Motor neuron (in vitro differentiated cells): Measurements from ENCODE around the gene HEXIM1. TPM values are rescaled to one million over a fixed set of nuclear protein-coding genes. Genes with fewer than 3 reads are reported as not detected.
A peak's percentile ranks its signal among the peaks of the same experiment; 100 is the strongest.

Source experiments
- ATAC-seq, 8 experiments: fragments of 200-7000 bp; cut with Tn5 transposase; replicated peaks in 6 of 8; 2 replicates each; pipeline ENCODE4 v1.8.0; 2021; ENCODE audit warnings: mild to moderate bottlenecking in 8 of 8, moderate library complexity in 8 of 8
- H3K27ac ChIP-seq, 2 donors: fragments of 250-450 bp; sonication (Bioruptor Pico); 2 replicates each; pipeline ENCODE4 v1.9.0; 2021; ENCODE audit warnings: antibody characterized with exemption in 2 of 2, mild to moderate bottlenecking in 2 of 2, moderate library complexity in 1 of 2
- H3K4me1 ChIP-seq, 2 donors: fragments of 250-450 bp; sonication (Bioruptor Pico); replicated peaks in 1 of 2; 2 replicates each; pipeline ENCODE4 v1.6.1; 2021; ENCODE audit warnings: antibody characterized with exemption in 2 of 2, mild to moderate bottlenecking in 2 of 2, moderate library complexity in 1 of 2
- H3K4me3 ChIP-seq, 5 donors: fragments of 250-450 bp; sonication (Bioruptor Pico); 2 replicates each; pipeline ENCODE4 v1.9.0; 2021; ENCODE audit warnings: antibody characterized with exemption in 5 of 5, mild to moderate bottlenecking in 5 of 5, moderate library complexity in 4 of 5
- WGBS, 10 experiments: fragments of 450-650 bp; shearing (Covaris generic); methylation state at CpG; one replicate each; pipeline ENCODE4 v1.0.0; 2022; 5-methylcytosine and 5-hydroxymethylcytosine counted together
- in situ Hi-C, 9 experiments: fragments of 400-800 bp; cut with MboI; loops; one replicate each; pipeline ENCODE4 v1.15.0; 2021; ENCODE audit warnings: low sequenced_read_pairs in 9 of 9, low pct_unique_long_range_greater_than_20kb in 2 of 9; ENCODE audit not compliant: unreplicated experiment in 9 of 9
- total RNA-seq, 8 experiments: library from RNA; unstranded; fragments of 300-600 nt; gene quantifications; 2 replicates each; pipeline versions ENCODE4 v1.2.3 to v1.2.4, GENCODE V29; 2022

Gene HEXIM1
- total RNA-seq, 8 experiments from 2014 or later, result 10.6 to 49.8 (median 23.0) TPM

DNA sequence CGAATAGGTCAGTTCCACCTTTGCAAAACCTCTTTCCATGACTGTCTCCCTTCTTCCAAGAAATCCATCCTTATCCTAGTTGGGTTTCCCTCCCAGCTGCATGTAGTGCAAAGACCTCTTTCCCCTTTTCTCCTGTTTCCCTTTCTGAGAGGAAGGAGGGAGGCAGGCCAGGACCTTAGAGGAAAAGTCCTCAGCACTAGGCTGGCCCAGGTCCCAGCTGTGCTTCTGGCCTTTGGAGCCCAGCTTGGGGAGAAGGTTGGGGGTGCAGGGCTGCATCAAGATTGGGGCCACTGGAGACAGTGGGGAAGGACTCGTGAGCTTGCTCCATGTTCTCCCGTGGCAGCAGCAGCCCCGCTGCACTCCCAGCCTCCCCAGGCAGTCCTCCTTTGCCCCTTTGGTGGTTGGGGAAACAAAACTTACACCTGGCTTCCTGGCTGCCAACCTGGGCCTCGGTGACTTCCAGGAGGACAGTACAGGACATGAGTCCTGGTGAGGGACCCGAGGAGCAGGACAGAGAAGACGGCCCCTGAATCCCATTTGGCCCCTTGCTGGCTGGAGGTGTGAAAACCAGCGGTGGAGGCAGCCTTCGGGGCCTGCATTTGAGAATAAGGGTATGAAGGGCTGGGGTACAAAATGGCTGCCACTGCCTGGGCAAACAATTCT lies 13.9 kb downstream of the HEXIM1 start:
- peak overlapping the region; percentile 20 to 34 (median 31) for H3K4me3 ChIP-seq
- H3K4me1 ChIP-seq, result peaks cover 6 to 10% of the 10 kb centered on the region in 2 donors
- 0 to 72% (median 31%) methylated on average over 1 to 7 of the region's 9 CpGs; no CpG with 5 or more reads in 6 of the 10 experiments for WGBS, 10 experiments
- H3K27ac ChIP-seq, result peak overlapping the region; percentile 75 to 81
- in situ Hi-C loops, result no loop called here
- ATAC-seq, result no peak

- no peak overlapping the region for H3K4me3 ChIP-seq
- in situ Hi-C loops, result no loop called here
- 57 to 100% (median 89%) methylated on average over 1 to 5 of the region's 7 CpGs; no CpG with 5 or more reads in 4 of the 10 experiments for WGBS, 10 experiments
- ATAC-seq, result no peak
- no peak overlapping the region for H3K27ac ChIP-seq
- peaks cover 6 to 10% of the 10 kb centered on the region in 2 donors for H3K4me1 ChIP-seq
These were observed 16.5 kb downstream of the HEXIM1 start for GRCh38 chr17:45164734-45165269.

DNA sequence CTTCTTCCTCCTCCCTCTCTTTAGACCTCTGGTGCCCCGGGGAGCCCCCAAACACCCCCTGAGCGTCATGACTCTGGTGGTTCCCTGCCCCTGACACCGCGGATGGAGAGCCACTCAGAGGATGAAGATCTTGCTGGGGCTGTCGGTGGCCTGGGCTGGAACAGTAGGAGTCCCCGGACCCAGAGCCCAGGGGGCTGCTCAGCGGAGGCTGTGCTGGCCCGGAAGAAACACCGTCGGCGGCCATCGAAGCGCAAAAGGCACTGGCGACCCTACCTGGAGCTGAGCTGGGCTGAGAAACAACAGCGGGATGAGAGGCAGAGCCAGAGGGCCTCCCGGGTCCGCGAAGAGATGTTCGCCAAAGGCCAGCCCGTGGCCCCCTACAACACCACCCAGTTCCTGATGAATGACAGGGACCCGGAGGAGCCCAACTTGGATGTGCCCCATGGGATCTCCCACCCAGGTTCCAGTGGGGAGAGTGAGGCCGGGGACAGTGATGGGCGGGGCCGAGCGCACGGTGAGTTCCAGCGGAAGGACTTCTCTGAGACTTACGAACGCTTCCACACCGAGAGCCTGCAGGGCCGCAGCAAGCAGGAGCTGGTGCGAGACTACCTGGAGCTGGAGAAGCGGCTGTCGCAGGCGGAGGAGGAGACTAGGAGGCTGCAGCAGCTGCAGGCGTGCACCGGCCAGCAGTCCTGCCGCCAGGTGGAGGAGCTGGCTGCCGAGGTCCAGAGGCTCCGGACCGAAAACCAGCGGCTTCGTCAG lies 20.9 kb downstream of the HEXIM1 start:
- 92 to 100% (median 98%) methylated on average over 2 to 5 of the region's 43 CpGs; no CpG with 5 or more reads in 6 of the 10 experiments for WGBS, 10 experiments
- Histone ChIP-seq H3K4me3 (no peak overlapping the region), H3K27ac (no peak overlapping the region), H3K4me1 (peaks cover 24 to 31% of the 10 kb centered on the region in 2 donors)
- no peak for ATAC-seq
- in situ Hi-C loops, result no loop called here

DNA sequence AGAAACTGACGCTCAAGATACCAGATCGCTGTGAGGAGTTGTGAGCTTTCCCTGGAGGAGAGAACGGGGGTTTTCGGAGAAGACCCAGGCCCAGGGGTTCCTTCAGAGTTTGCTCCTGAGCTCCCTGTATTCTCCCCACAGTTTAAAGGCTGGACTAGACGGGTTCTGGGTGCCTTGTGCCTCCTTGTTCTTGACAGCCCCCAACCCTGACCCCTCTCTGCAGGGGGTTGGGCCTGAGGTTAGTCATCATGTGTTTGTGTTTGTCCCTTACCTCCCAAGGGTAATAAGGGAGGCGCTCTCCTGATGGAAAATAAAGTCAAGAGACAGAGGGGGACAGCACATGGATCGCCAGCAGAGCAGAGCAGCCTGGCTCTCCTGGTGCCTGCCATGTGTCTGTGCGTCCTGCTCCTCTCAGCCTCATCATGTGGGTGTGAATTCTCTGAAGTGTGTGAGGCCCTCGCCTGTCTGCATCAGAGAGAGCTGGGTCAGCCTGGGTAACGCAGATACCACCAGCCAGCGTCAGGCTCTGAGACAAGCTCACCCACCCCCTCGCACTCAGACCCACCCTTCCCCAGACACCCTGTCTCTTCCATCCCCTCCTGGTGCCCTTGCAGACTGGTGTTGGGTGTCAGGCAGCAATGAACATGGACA lies 22.1 kb downstream of the HEXIM1 start:
- H3K4me1 ChIP-seq, result peaks cover 24 to 31% of the 10 kb centered on the region in 2 donors
- WGBS, 10 experiments, result 70 to 92% (median 80%) methylated on average over 1 to 5 of the region's 12 CpGs; no CpG with 5 or more reads in 6 of the 10 experiments
- H3K4me3 ChIP-seq, result no peak overlapping the region
- in situ Hi-C loops, result no loop called here
- peak overlapping the region in 1 of 2 donors; percentile 81 for H3K27ac ChIP-seq
- ATAC-seq, result peak in 2 of 8 experiments; percentile 19 to 31

- Histone ChIP-seq H3K27ac (peak overlapping the region; percentile 63 to 81), H3K4me1 (peaks cover 24 to 31% of the 10 kb centered on the region in 2 donors), H3K4me3 (no peak overlapping the region)
- ATAC-seq, result peak; percentile 34 to 82 (median 64)
- WGBS, 10 experiments, result 0 to 90% (median 60%) methylated on average over 1 to 2 of the region's 5 CpGs; no CpG with 5 or more reads in 5 of the 10 experiments
- in situ Hi-C loops, result no loop called here
These were observed 22.7 kb downstream of the HEXIM1 start for GRCh38 chr17:45170931-45171337.

GRCh38 chr17:45171338-45172231 lies 23.3 kb downstream of the HEXIM1 start:
- 0 to 27% (median 7%) methylated on average over 2 to 3 of the region's 20 CpGs; no CpG with 5 or more reads in 7 of the 10 experiments for WGBS, 10 experiments
- Histone ChIP-seq H3K4me1 (peaks cover 24 to 31% of the 10 kb centered on the region in 2 donors), H3K27ac (peak overlapping the region; percentile 63 to 81), H3K4me3 (peak overlapping the region in 1 of 5 donors; percentile 16)
- in situ Hi-C loops, result no loop called here
- ATAC-seq, result peak; percentile 10 to 81 (median 66)

- H3K4me3 ChIP-seq, result peak overlapping the region in 1 of 5 donors; percentile 16
- ATAC-seq, result peak in 6 of 8 experiments; percentile 7 to 38 (median 30)
- in situ Hi-C loops, result no loop called here
- H3K27ac ChIP-seq, result peak overlapping the region; percentile 63 to 81
- WGBS, 10 experiments, result 58% methylated on average over 3 of the region's 5 CpGs; no CpG with 5 or more reads in 9 of the 10 experiments
- H3K4me1 ChIP-seq, result peaks cover 24 to 31% of the 10 kb centered on the region in 2 donors
These were observed 23.9 kb downstream of the HEXIM1 start for GRCh38 chr17:45172232-45172540.

GRCh38 chr17:45172541-45173286 lies 24.4 kb downstream of the HEXIM1 start:
- 57 to 92% (median 83%) methylated on average over 1 to 6 of the region's 10 CpGs; no CpG with 5 or more reads in 6 of the 10 experiments for WGBS, 10 experiments
- peak overlapping the region in 1 of 5 donors; percentile 16 for H3K4me3 ChIP-seq
- in situ Hi-C loops, result no loop called here

GRCh38 chr17:45175759-45176115 lies 27.5 kb downstream of the HEXIM1 start:
- in situ Hi-C loops, result no loop called here
- Histone ChIP-seq H3K27ac (no peak overlapping the region), H3K4me3 (no peak overlapping the region), H3K4me1 (peaks cover 24 to 28% of the 10 kb centered on the region in 2 donors)
- 30 to 100% (median 86%) methylated on average over 1 to 2 of the region's 3 CpGs; no CpG with 5 or more reads in 4 of the 10 experiments for WGBS, 10 experiments
- no peak for ATAC-seq

More at GRCh38 chr17:45172541-45173286, 24.4 kb downstream of the HEXIM1 start:
- Histone ChIP-seq H3K4me1 (peaks cover 24 to 31% of the 10 kb centered on the region in 2 donors), H3K27ac (peak overlapping the region; percentile 63 to 81)
- ATAC-seq, result peak in 7 of 8 experiments; percentile 10 to 67 (median 50)

GRCh38 chr17:45177563-45177962 lies 29.3 kb downstream of the HEXIM1 start:
- Histone ChIP-seq H3K4me1 (peaks cover 6 to 10% of the 10 kb centered on the region in 2 donors), H3K4me3 (no peak overlapping the region), H3K27ac (no peak overlapping the region)
- 40 to 100% (median 84%) methylated on average over 1 to 2 of the region's 7 CpGs; no CpG with 5 or more reads in 4 of the 10 experiments for WGBS, 10 experiments
- no peak for ATAC-seq
- in situ Hi-C loops, result no loop called here

- ATAC-seq, result no peak
- H3K4me1 ChIP-seq, result no peaks in the 10 kb centered on the region
- WGBS, 10 experiments, result 80 to 100% (median 91%) methylated on average over 1 to 5 of the region's 5 CpGs; no CpG with 5 or more reads in 2 of the 10 experiments
- no peak overlapping the region for H3K4me3 ChIP-seq
- in situ Hi-C loops, result no loop called here
- no peak overlapping the region for H3K27ac ChIP-seq
These were observed 35.9 kb downstream of the HEXIM1 start for GRCh38 chr17:45184144-45184543.
